ENCODE data around the gene ATP8A2.

DNA sequence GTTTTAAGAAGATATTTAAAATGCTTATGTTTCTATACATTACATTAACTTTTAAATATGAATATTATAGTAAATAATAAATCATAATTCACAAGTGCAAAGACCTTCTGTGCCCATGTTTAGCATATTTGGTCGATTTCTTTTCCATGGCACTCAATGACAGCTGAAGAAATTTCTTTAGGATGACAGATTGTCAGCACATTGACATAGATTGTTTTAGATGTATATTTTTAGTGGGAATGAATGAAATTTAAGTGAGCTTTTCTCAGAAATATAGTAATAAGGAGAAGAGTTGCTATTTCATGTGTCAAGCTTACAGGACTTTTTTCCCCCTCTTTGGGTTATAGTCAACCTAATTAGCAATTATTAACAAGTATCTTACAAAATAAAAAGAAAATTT, 423.5 kb downstream of the ATP8A2 start:
- TF ChIP-seq CTCF (IDR thresholded peaks at IDR 0.05; ENCODE audit: low read depth, low read length), result no peak
- TF ChIP-seq POLR2A (IDR thresholded peaks at IDR 0.05; ENCODE audit: extremely low read depth, insufficient read length), result no peak

All from NB4 (cell line).